HG02981 (cell line): Measurements from ENCODE around the gene BRF1.

Source experiments
- ATAC-seq: cut with Tn5 transposase; IDR thresholded peaks from one replicate; pipeline ENCODE4 v1.9.1; 2021; ENCODE audit warnings: mild to moderate bottlenecking, moderate library complexity; ENCODE audit not compliant: unreplicated experiment

Gene BRF1

GRCh38 chr14:105244334-105244733 is 56.5 kb downstream of the BRF1 start:
- no peak for ATAC-seq

- ATAC-seq, result no peak
Measured at GRCh38 chr14:105241641-105242040, 59.2 kb downstream of the BRF1 start.

GRCh38 chr14:105240811-105241576 is 59.8 kb downstream of the BRF1 start:
- ATAC-seq, result no peak

GRCh38 chr14:105229099-105229655 is 71.6 kb downstream of the BRF1 start:
- no peak for ATAC-seq

- ATAC-seq, result no peak
Measured at GRCh38 chr14:105228562-105228961, 72.2 kb downstream of the BRF1 start.

- no peak for ATAC-seq
Measured at GRCh38 chr14:105227346-105227745, 73.5 kb downstream of the BRF1 start.

GRCh38 chr14:105226198-105226597 is 74.6 kb downstream of the BRF1 start:
- ATAC-seq, result no peak

- ATAC-seq, result no peak
Measured at GRCh38 chr14:105224845-105225570, 75.8 kb downstream of the BRF1 start.

- no peak for ATAC-seq
Measured at GRCh38 chr14:105223770-105224544, 76.8 kb downstream of the BRF1 start.

- no peak for ATAC-seq
Measured at GRCh38 chr14:105223260-105223659, 77.5 kb downstream of the BRF1 start.

GRCh38 chr14:105221598-105222178 is 79.1 kb downstream of the BRF1 start:
- ATAC-seq, result no peak

- ATAC-seq, result no peak
Measured at GRCh38 chr14:105220699-105221597, 79.9 kb downstream of the BRF1 start.

- no peak for ATAC-seq
Measured at GRCh38 chr14:105219753-105220152, 81.0 kb downstream of the BRF1 start.

GRCh38 chr14:105219043-105219612 is 81.7 kb downstream of the BRF1 start:
- ATAC-seq, result no peak

GRCh38 chr14:105218611-105219010 is 82.2 kb downstream of the BRF1 start:
- ATAC-seq, result no peak

GRCh38 chr14:105217774-105218173 is 83.0 kb downstream of the BRF1 start:
- ATAC-seq, result no peak

- ATAC-seq, result no peak
Measured at GRCh38 chr14:105216490-105217247, 84.1 kb downstream of the BRF1 start.

- no peak for ATAC-seq
Measured at GRCh38 chr14:105215602-105216001, 85.2 kb downstream of the BRF1 start.
